Measurements from ENCODE around the gene STK40.

STK40 gene

GRCh38 chr1:36323636-36324352 lies 61.9 kb downstream of the STK40 start, which contains the start of gene EVA1B:
Gene EVA1B, minus strand, starts transcription at chr1:36323645. Its CDS starts 608 bp downstream, at chr1:36323037.
- Mint-ChIP-seq H3K27me3 (peaks cover 34% of the 10 kb centered on the region), H3K4me1 (peaks cover 51% of the 10 kb centered on the region), H3K27ac (peak within 1 kb of the TSS in 1 of 2 donors; percentile 67), H3K4me3 (peak within 1 kb of the TSS; percentile 76 to 87), H3K9me3 (no peaks in the 10 kb centered on the region)
- DNase-seq (peak; percentile 36 to 42), ATAC-seq (peak; percentile 56)

- no peak overlapping the region for H3K27ac Mint-ChIP-seq
- H3K4me1 Mint-ChIP-seq: peaks cover 51% of the 10 kb centered on the region
- peak; percentile 73 for ATAC-seq
- no peaks in the 10 kb centered on the region for H3K9me3 Mint-ChIP-seq
- peak overlapping the region; percentile 76 to 87 for H3K4me3 Mint-ChIP-seq
- peaks cover 34% of the 10 kb centered on the region for H3K27me3 Mint-ChIP-seq
- peak; percentile 46 to 61 for DNase-seq
Measured at GRCh38 chr1:36322786-36323635, 62.7 kb downstream of the STK40 start.

DNA sequence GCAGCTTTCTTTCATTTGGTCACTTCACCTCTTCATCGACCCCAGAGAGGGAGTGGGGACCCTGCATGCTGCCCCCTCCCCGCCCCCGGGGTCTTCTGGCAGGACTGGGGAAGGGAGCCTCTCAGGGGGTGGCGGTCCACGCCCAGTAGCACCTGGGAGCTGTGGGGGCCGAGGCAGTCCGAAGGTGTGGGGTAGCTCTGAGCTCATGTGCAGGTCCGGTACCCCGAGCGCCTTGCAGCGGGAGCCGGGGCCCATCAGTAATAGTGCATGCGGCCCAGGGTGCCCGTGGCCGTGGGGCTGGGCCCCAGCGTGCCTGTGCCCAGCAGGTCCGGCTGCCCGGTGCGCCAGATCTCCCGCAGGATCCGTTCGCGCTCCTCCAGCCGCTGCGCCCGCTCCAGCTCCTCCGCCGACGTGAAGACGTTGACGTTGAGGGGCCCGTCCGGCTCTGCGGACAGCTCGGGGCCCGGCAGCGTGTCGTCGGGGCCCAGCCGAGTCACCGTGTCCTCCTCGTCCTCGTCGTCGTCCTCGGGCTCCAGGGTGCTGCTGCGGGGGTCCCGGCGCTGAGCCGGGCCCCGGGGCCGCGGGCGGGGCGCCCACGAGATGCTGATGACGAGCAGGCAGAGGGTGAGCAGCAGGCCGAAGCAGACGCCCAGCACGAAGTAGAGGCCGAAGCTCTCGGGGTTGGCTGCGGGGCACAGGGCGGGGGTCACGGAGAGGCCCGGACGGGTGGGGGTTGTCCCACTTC lies 63.5 kb downstream of the STK40 start:
- DNase-seq (peak in 1 of 2 donors; percentile 13), ATAC-seq (peak; percentile 21)
- H3K4me3 Mint-ChIP-seq: peak overlapping the region; percentile 76 to 89
- no peaks in the 10 kb centered on the region for H3K9me3 Mint-ChIP-seq
- no peak overlapping the region for H3K27ac Mint-ChIP-seq
- H3K4me1 Mint-ChIP-seq: peaks cover 46% of the 10 kb centered on the region
- peaks cover 27% of the 10 kb centered on the region for H3K27me3 Mint-ChIP-seq

- H3K9me3 Mint-ChIP-seq: no peaks in the 10 kb centered on the region
Measured at GRCh38 chr1:36321119-36321951, 64.4 kb downstream of the STK40 start.

GRCh38 chr1:36320767-36321118 lies 65.0 kb downstream of the STK40 start:
- peak in 1 of 2 donors; percentile 21 for DNase-seq
- no peak for ATAC-seq
- H3K4me3 Mint-ChIP-seq: peak overlapping the region; percentile 77 to 89

More at GRCh38 chr1:36321119-36321951, 64.4 kb downstream of the STK40 start:
- Mint-ChIP-seq H3K4me1 (peaks cover 38% of the 10 kb centered on the region), H3K27me3 (peaks cover 18% of the 10 kb centered on the region), H3K4me3 (peak overlapping the region; percentile 77 to 89), H3K27ac (no peak overlapping the region)
- peak; percentile 18 for ATAC-seq
- peak; percentile 17 to 21 for DNase-seq

GRCh38 chr1:36320291-36320761 lies 65.4 kb downstream of the STK40 start:
- peak overlapping the region; percentile 68 to 70 for H3K27ac Mint-ChIP-seq
- H3K4me1 Mint-ChIP-seq: peaks cover 32% of the 10 kb centered on the region
- DNase-seq (no peak), ATAC-seq (no peak)
- no peaks in the 10 kb centered on the region for H3K9me3 Mint-ChIP-seq
- peak overlapping the region; percentile 77 to 89 for H3K4me3 Mint-ChIP-seq
- H3K27me3 Mint-ChIP-seq: peaks cover 8% of the 10 kb centered on the region

More at GRCh38 chr1:36320767-36321118, 65.0 kb downstream of the STK40 start:
- H3K4me1 Mint-ChIP-seq: peaks cover 32% of the 10 kb centered on the region
- H3K27ac Mint-ChIP-seq: peak overlapping the region; percentile 68 to 70
- H3K9me3 Mint-ChIP-seq: no peaks in the 10 kb centered on the region
- peaks cover 12% of the 10 kb centered on the region for H3K27me3 Mint-ChIP-seq

- no peak for ATAC-seq
- no peaks in the 10 kb centered on the region for H3K9me3 Mint-ChIP-seq
- no peak for DNase-seq
- H3K27me3 Mint-ChIP-seq: no peaks in the 10 kb centered on the region
- no peak overlapping the region for H3K27ac Mint-ChIP-seq
- peaks cover 39% of the 10 kb centered on the region for H3K4me1 Mint-ChIP-seq
- H3K4me3 Mint-ChIP-seq: no peak overlapping the region
Measured at GRCh38 chr1:36309397-36309796, 76.3 kb downstream of the STK40 start.

DNA sequence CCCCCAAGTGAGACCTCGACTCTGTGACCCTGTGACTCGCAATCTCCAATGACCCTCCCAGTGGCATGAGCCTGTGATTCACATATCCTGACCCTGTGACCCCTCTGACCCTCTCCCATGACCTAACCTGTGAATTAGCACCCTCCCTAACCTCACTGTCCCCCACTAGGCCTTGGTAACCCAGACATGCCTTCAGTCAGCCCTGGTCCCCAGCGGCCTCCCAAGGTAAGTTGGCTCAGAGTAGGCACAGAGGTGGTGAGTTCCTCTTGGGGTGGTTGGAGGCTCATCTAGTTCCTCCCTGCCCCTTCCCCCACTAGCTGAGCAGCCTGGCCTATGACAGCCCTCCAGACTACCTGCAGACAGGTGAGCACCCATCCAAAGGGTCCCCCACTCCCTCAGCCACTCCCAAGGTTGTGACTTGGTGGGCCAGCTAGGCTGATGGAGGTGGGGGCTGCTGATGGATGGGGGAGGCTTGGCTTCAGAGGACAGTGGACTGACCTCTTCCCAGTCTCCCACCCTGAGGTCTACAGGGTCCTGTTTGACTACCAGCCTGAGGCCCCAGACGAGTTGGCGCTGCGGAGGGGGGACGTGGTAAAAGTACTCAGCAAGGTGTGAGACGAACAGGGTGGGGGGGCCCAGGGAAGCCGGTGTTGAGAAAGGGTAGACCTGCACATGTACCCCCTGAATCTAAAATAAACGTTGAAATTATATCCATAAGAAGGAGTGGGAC lies 78.0 kb downstream of the STK40 start:
- H3K27me3 Mint-ChIP-seq: no peaks in the 10 kb centered on the region
- peak overlapping the region; percentile 96 to 99 for H3K4me3 Mint-ChIP-seq
- no peak for DNase-seq
- H3K27ac Mint-ChIP-seq: peak overlapping the region in 1 of 2 donors; percentile 2
- no peaks in the 10 kb centered on the region for H3K9me3 Mint-ChIP-seq
- ATAC-seq: no peak
- H3K4me1 Mint-ChIP-seq: peaks cover 48% of the 10 kb centered on the region

DNA sequence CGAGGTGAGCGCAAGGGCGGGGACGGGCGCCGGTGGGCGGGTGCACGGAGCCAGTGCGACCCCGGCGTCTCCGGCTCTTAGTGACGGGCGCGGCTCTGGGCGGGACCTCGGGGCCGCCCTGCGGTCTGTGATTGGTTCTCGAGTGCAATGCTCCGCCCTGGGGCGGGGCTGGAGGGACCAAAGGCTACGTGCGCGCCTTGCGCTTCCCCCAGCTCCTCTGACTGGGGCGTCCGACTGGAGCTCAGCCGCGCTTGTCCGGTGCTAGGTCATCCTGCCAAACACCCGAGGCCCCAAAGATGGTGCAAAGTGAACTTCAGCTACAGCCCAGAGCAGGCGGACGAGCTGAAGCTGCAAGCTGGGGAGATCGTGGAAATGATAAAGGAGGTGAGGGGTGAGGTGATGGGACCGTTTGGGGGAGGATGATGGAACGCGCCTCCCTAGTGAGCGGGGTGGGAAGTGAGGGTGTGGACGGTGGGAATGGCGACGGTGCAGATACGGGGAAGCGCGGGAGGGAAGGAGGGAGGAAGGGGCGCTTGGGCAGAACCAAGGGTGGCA lies 78.7 kb downstream of the STK40 start:
- H3K4me3 Mint-ChIP-seq: peak overlapping the region; percentile 96 to 99
- no peaks in the 10 kb centered on the region for H3K9me3 Mint-ChIP-seq
- peak; percentile 97 for ATAC-seq
- no peaks in the 10 kb centered on the region for H3K27me3 Mint-ChIP-seq
- H3K27ac Mint-ChIP-seq: peak overlapping the region; percentile 83 to 95
- DNase-seq: peak; percentile 92
- peaks cover 56% of the 10 kb centered on the region for H3K4me1 Mint-ChIP-seq

DNA sequence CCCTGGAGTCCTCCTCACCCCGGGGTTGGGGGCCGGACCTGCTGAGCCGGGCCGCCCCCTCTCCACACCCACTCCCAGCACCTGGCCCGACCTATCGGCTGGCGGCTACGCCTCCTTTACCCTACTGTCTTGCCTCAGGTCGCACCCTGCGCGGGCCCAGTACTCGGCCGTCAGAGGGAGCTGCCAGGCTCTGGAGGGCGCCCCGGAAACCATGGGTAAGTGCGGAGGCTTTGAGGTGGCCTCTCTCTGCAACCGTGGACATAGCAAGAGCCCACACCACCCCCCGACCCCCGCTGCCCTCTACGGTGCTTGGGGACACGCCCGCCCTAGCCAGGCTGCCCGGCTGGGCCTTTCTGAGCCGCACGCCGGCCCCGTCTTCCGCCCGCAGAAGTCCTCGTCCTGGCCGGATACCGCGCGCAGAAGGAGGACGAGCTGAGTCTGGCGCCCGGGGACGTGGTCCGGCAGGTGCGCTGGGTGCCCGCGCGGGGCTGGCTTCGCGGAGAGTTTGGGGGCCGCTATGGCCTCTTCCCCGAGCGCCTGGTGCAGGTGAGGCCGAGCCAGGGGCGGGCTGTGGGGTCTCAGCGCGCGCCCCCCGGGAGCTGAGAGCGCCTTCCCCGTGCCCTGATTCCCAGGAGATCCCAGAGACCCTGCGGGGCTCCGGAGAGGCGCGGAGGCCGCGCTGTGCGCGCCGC lies 79.4 kb downstream of the STK40 start, which contains the start of gene SH3D21:
SH3D21 (plus strand) TSS at position 159 of the 692 bp plus-strand sequence; CDS start at position 212, 53 bp downstream.
- Mint-ChIP-seq H3K4me1 (peaks cover 56% of the 10 kb centered on the region), H3K27ac (peak within 1 kb of the TSS; percentile 83 to 95), H3K27me3 (no peaks in the 10 kb centered on the region), H3K4me3 (peak within 1 kb of the TSS; percentile 96 to 99), H3K9me3 (no peaks in the 10 kb centered on the region)
- ATAC-seq: peak; percentile 65
- DNase-seq: peak; percentile 57 to 61

DNA sequence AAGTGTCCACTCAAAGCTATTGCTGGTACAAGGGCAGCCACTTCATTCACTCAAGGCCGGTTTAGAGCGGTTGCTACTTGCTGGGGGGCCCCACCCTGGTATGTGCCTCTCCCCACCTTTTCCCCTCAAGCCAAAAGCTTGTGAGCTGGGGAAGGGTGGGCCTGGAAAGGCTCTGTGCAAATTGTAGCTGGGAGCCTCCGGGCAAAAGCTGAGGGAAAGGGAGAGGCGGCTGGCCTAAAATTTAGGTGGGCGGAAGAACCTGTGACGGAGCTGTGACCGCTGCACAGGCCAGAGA lies 79.9 kb downstream of the STK40 start:
- Mint-ChIP-seq H3K9me3 (no peaks in the 10 kb centered on the region), H3K4me1 (peaks cover 56% of the 10 kb centered on the region), H3K27ac (peak overlapping the region; percentile 13 to 89), H3K27me3 (no peaks in the 10 kb centered on the region), H3K4me3 (peak overlapping the region; percentile 96 to 99)
- no peak for ATAC-seq
- DNase-seq: peak in 1 of 2 donors; percentile 9

DNA sequence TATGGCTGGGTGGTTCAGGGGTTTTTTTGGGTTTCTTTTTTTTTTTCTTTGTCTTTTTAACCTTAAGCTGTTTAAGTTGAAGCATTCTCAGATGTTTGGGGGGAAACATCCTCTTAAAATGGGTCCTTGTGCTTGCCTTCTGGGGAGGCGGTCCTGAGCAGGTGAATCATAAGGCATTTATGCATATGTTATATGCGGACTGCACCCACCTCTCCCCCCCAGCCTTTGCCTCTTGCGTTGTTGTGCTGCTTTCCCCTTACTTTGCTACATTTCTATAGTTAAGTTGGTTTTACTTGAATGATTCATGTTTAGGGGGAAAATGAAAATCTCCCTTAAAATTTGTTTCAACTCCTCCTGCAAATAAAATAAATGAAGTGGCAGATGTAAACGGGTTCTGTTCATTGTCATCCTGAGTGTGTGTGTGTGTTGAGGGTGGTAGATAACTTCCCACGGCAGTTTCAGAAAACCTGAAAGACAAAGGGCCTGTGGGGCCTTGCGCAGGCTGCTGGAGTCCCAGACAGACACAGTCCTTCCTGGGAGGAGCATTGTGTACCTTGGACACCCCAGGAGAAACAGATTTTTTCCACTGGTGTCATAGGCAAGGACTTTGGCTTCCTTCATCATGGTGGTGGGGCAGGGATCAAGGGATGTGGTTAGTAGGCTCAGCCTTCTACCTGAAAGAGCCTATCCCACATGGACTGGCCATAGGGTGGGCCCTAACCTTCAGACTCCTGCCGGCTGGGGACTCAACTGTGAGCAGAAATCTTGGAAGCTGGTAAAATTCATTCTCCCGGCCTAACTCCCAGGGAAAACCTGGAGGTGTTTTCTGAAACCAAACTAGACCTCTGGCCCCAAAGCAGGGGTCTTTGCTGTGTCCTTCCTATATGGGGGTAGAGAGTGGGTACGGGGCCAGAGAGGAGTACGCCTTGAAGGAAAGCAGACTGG lies 80.5 kb downstream of the STK40 start:
- Mint-ChIP-seq H3K4me1 (peaks cover 62% of the 10 kb centered on the region), H3K27ac (peak overlapping the region; percentile 13 to 89), H3K9me3 (no peaks in the 10 kb centered on the region), H3K27me3 (no peaks in the 10 kb centered on the region), H3K4me3 (peak overlapping the region; percentile 56 to 99)
- ATAC-seq (peak; percentile 26), DNase-seq (peak in 1 of 2 donors; percentile 45)
